H9 (cell line): ENCODE results near the gene TTC7B. TPM values are rescaled to one million over a fixed set of nuclear protein-coding genes. Genes with fewer than 3 reads are reported as not detected.

Source experiments
- DNase-seq: peaks from one replicate; pipeline ENCODE4 v3.0.0-alpha.2; 2017
- H2AFZ ChIP-seq: one replicate; pipeline ENCODE4 v1.6.1; 2013; ENCODE audit warnings: mild to moderate bottlenecking, low read length, control low read depth, moderate library complexity
- H2AK5ac ChIP-seq: 2 replicates; pipeline ENCODE4 v1.6.1; 2013; ENCODE audit warnings: low read length, control low read depth, mixed read lengths; ENCODE audit not compliant: insufficient read length
- H2BK120ac ChIP-seq: one replicate; pipeline ENCODE4 v1.6.1; 2013; ENCODE audit warnings: low read depth, mild to moderate bottlenecking, low read length, control low read depth, inconsistent platforms; ENCODE audit not compliant: poor library complexity, severe bottlenecking
- H2BK12ac ChIP-seq: 2 replicates; pipeline ENCODE4 v1.6.1; 2013; ENCODE audit warnings: low read length, control low read depth, mixed read lengths, low read depth; ENCODE audit not compliant: insufficient read length
- H2BK15ac ChIP-seq: 2 replicates; pipeline ENCODE4 v1.6.1; 2013; ENCODE audit warnings: low read depth, low read length, control low read depth
- H2BK20ac ChIP-seq: one replicate; pipeline ENCODE4 v1.6.1; 2013; ENCODE audit warnings: low read depth, mild to moderate bottlenecking, low read length, control low read depth, inconsistent platforms; ENCODE audit not compliant: poor library complexity, severe bottlenecking
- H2BK5ac ChIP-seq: 2 replicates; pipeline ENCODE4 v1.6.1; 2013; ENCODE audit warnings: low read length, control low read depth, mixed read lengths; ENCODE audit not compliant: insufficient read length
- H3K14ac ChIP-seq: 2 replicates; pipeline ENCODE4 v1.6.1; 2013; ENCODE audit warnings: low read length, control low read depth; ENCODE audit not compliant: insufficient read depth
- H3K18ac ChIP-seq: 2 replicates; pipeline ENCODE4 v1.6.1; 2013; ENCODE audit warnings: low read depth, mild to moderate bottlenecking, mixed read lengths, low read length, control low read depth; ENCODE audit not compliant: insufficient read length
- H3K23ac ChIP-seq: 2 replicates; pipeline ENCODE4 v1.6.1; 2013; ENCODE audit warnings: low read length, control low read depth, mixed read lengths, low read depth; ENCODE audit not compliant: insufficient read length
- H3K23me2 ChIP-seq: 2 replicates; pipeline ENCODE4 v1.6.1; 2013; ENCODE audit warnings: low read depth, mild to moderate bottlenecking, mixed read lengths, low read length, control low read depth; ENCODE audit not compliant: insufficient read length, poor library complexity, severe bottlenecking
- H3K27ac ChIP-seq: 2 replicates; pipeline ENCODE4 v1.5.1; 2013; ENCODE audit warnings: low read length, control low read depth, mixed read lengths, low read depth; ENCODE audit not compliant: insufficient read length
- H3K27me3 ChIP-seq: 2 replicates; pipeline ENCODE4 v1.6.1; 2013; ENCODE audit warnings: low read length, control low read depth, inconsistent platforms; ENCODE audit not compliant: insufficient read depth
- H3K4ac ChIP-seq: 2 replicates; pipeline ENCODE4 v1.6.1; 2013; ENCODE audit warnings: low read depth, mild to moderate bottlenecking, control low read depth, inconsistent platforms, low read length, moderate library complexity
- H3K4me1 ChIP-seq: 2 replicates; pipeline ENCODE4 v1.6.1; 2013; ENCODE audit warnings: low read length, control low read depth, inconsistent platforms; ENCODE audit not compliant: insufficient read depth
- H3K4me2 ChIP-seq: 2 replicates; pipeline ENCODE4 v1.6.1; 2013; ENCODE audit warnings: low read length, control low read depth, mixed read lengths; ENCODE audit not compliant: insufficient read length, insufficient read depth
- H3K56ac ChIP-seq: 2 replicates; pipeline ENCODE4 v1.6.1; 2013; ENCODE audit warnings: low read depth, mild to moderate bottlenecking, mixed read lengths, low read length, control low read depth; ENCODE audit not compliant: insufficient read length
- H3K79me1 ChIP-seq: 2 replicates; pipeline ENCODE4 v1.6.1; 2013; ENCODE audit warnings: low read depth, mild to moderate bottlenecking, moderate library complexity, low read length, control low read depth, inconsistent platforms; ENCODE audit not compliant: insufficient read depth, poor library complexity, severe bottlenecking
- H3K79me2 ChIP-seq: 2 replicates; pipeline ENCODE4 v1.6.1; 2013; ENCODE audit warnings: low read length, control low read depth, inconsistent platforms; ENCODE audit not compliant: insufficient read depth
- H3K9ac ChIP-seq: 2 replicates; pipeline ENCODE4 v1.6.1; 2013; ENCODE audit warnings: low read length, control low read depth, mixed read lengths; ENCODE audit not compliant: insufficient read length; ENCODE audit errors: extremely low read depth
- H3K9me3 ChIP-seq: one replicate; pipeline ENCODE4 v1.6.1; 2013; ENCODE audit warnings: low read depth, low read length, inconsistent platforms; ENCODE audit not compliant: control insufficient read depth
- H3T11ph ChIP-seq: one replicate; pipeline ENCODE4 v1.6.1; 2013; ENCODE audit warnings: mild to moderate bottlenecking, low read length, control low read depth, inconsistent platforms
- H4K20me1 ChIP-seq: one replicate; pipeline ENCODE4 v1.6.1; 2013; ENCODE audit not compliant: control insufficient read depth, insufficient read length, insufficient read depth
- H4K5ac ChIP-seq: 2 replicates; pipeline ENCODE4 v1.6.1; 2013; ENCODE audit warnings: low read depth, mild to moderate bottlenecking, mixed read lengths, low read length, control low read depth; ENCODE audit not compliant: insufficient read length
- H4K8ac ChIP-seq: replicated peaks from 2 replicates; pipeline ENCODE4 v1.6.1; 2013; ENCODE audit warnings: low read length, control low read depth, mixed read lengths, low read depth; ENCODE audit not compliant: insufficient read length
- H4K91ac ChIP-seq: 2 replicates; pipeline ENCODE4 v1.6.1; 2013; ENCODE audit warnings: low read depth, mild to moderate bottlenecking, moderate library complexity, mixed read lengths, low read length, control low read depth; ENCODE audit not compliant: insufficient read length
- H3K27ac Mint-ChIP-seq, 3 experiments: 2 replicates in 2 of 3; 3 replicates in 1 of 3; pipeline ENCODE4 v1.8.0; 2020 to 2021; ENCODE audit warnings: mixed read lengths in 3 of 3, mild to moderate bottlenecking in 1 of 3, moderate library complexity in 1 of 3
- H3K27me3 Mint-ChIP-seq: 2 replicates; pipeline ENCODE4 v1.8.0; 2021; ENCODE audit warnings: low read depth, mild to moderate bottlenecking, moderate library complexity, mixed read lengths
- H3K36me3 Mint-ChIP-seq, 3 experiments: 2 replicates in 2 of 3; 3 replicates in 1 of 3; pipeline ENCODE4 v1.8.0; 2020 to 2021; ENCODE audit warnings: low read depth in 3 of 3, mixed read lengths in 3 of 3; ENCODE audit not compliant: insufficient read depth in 1 of 3
- H3K4me1 Mint-ChIP-seq, 2 experiments: 2 replicates each; pipeline ENCODE4 v1.8.0; 2020; ENCODE audit warnings: mixed read lengths in 2 of 2
- H3K4me3 Mint-ChIP-seq, 2 experiments: 2 replicates in 1 of 2; 3 replicates in 1 of 2; pipeline ENCODE4 v1.8.0; 2020 to 2021; ENCODE audit warnings: mild to moderate bottlenecking in 2 of 2, mixed read lengths in 2 of 2, moderate library complexity in 1 of 2
- H3K9me3 Mint-ChIP-seq, 2 experiments: 2 replicates in 1 of 2; 3 replicates in 1 of 2; pipeline ENCODE4 v1.8.0; 2020; ENCODE audit warnings: mild to moderate bottlenecking in 2 of 2, mixed read lengths in 2 of 2, moderate library complexity in 1 of 2
- WGBS: extraction: QIAGEN DNeasy Blood & Tissue Kit; methylation state at CpG from one replicate; pipeline ENCODE4 v1.1.7; 2013; ENCODE audit warnings: missing lambda C conversion rate, low lambda C conversion rate, mixed read lengths; ENCODE audit not compliant: insufficient read length; ENCODE audit errors: extremely low coverage; 5-methylcytosine and 5-hydroxymethylcytosine counted together
- total RNA-seq: library from RNA; stranded (reverse); gene quantifications from 2 replicates; pipeline ENCODE4 v1.2.1, GENCODE V29; 2021
- TF ChIP-seq, protein P1 (sequence below): fragments of 200-600 bp; sonication (generic); conservative IDR thresholded peaks from 3 replicates; pipeline ENCODE4 v1.8.0; 2021; ENCODE audit warnings: antibody characterized with exemption, mild to moderate bottlenecking

Gene TTC7B
- total RNA-seq, 1 experiment from 2014 or later = 33.7 TPM

DNA sequence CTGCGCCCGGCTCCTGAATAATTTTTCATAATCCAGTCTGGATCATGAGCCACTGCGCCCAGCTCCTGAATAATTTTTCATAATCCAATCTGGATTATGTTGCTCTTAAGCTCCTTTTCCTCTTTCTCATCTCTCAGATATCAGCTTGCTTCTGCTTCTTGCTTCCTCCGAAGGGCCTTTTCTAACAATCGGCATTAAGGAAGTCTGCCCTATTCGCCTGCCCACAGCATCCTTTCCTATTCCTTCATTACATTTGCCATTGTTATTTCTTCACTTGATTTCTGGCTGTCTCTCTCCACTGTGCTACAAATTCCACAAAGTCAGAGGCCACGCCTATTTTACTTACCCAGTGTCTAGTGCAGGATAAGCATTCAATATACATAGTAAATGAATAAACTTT, 83.5 kb downstream of the TTC7B start:
- no peak overlapping the region for H2BK5ac ChIP-seq
- H3K4me2 ChIP-seq = no peak overlapping the region
- no peaks in the 10 kb centered on the region for H3K9me3 ChIP-seq
- H3K4me1 ChIP-seq = no peaks in the 10 kb centered on the region
- no peak overlapping the region for H3K56ac ChIP-seq
- Mint-ChIP-seq H3K36me3 (no peaks in the 10 kb centered on the region; a peak in 2 of 7 replicates), H3K4me1 (peaks cover 0 to 6% of the 10 kb centered on the region in 2 experiments; a peak in 1 of 4 replicates), H3K9me3 (no peaks in the 10 kb centered on the region), H3K4me3 (no peak overlapping the region), H3K27ac (no peak overlapping the region), H3K27me3 (no peaks in the 10 kb centered on the region; the same call in 1 of the 2 replicates)
- no peaks in the 10 kb centered on the region for H4K20me1 ChIP-seq
- no peak overlapping the region for H3K27ac ChIP-seq
- H3K79me1 ChIP-seq = no peaks in the 10 kb centered on the region
- no peak overlapping the region for H2AK5ac ChIP-seq
- no peaks in the 10 kb centered on the region for H3K23me2 ChIP-seq
- H3K4ac ChIP-seq = no peak overlapping the region
- no peak overlapping the region for H2BK20ac ChIP-seq
- no peaks in the 10 kb centered on the region for H3K27me3 ChIP-seq
- no peak overlapping the region for H4K5ac ChIP-seq
- H2AFZ ChIP-seq = no peak overlapping the region
- no peak overlapping the region for H3K14ac ChIP-seq
- no peak overlapping the region for H3T11ph ChIP-seq
- no peak overlapping the region for H4K8ac ChIP-seq
- WGBS = no CpG with 5 or more reads among the region's 7 CpGs
- no peak for DNase-seq
- H3K79me2 ChIP-seq = no peaks in the 10 kb centered on the region
- no peak overlapping the region for H2BK120ac ChIP-seq
- TF ChIP-seq, protein P1, sequence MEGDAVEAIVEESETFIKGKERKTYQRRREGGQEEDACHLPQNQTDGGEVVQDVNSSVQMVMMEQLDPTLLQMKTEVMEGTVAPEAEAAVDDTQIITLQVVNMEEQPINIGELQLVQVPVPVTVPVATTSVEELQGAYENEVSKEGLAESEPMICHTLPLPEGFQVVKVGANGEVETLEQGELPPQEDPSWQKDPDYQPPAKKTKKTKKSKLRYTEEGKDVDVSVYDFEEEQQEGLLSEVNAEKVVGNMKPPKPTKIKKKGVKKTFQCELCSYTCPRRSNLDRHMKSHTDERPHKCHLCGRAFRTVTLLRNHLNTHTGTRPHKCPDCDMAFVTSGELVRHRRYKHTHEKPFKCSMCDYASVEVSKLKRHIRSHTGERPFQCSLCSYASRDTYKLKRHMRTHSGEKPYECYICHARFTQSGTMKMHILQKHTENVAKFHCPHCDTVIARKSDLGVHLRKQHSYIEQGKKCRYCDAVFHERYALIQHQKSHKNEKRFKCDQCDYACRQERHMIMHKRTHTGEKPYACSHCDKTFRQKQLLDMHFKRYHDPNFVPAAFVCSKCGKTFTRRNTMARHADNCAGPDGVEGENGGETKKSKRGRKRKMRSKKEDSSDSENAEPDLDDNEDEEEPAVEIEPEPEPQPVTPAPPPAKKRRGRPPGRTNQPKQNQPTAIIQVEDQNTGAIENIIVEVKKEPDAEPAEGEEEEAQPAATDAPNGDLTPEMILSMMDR = no peak
- no peak overlapping the region for H3K23ac ChIP-seq
- H3K18ac ChIP-seq = no peak overlapping the region
- no peak overlapping the region for H2BK12ac ChIP-seq
- H2BK15ac ChIP-seq = no peak overlapping the region
- H3K9ac ChIP-seq = no peak overlapping the region
- H4K91ac ChIP-seq = no peak overlapping the region
